GF-D8 (cell line): Measurements from ENCODE around the gene DTNBP1.
A peak's percentile ranks its signal among the peaks of the same experiment; 100 is the strongest.

Experiments used
- DNase-seq: peaks from one replicate; lab custom pipeline; 2025; lab: John Stamatoyannopoulos, UW

The DTNBP1 gene

GRCh38 chr6:15533379-15534026 lies 129.3 kb downstream of the DTNBP1 start:
- DNase-seq = no peak

- DNase-seq = no peak
These were observed 130.9 kb downstream of the DTNBP1 start for GRCh38 chr6:15531973-15532372.

GRCh38 chr6:15530411-15530810 lies 132.4 kb downstream of the DTNBP1 start:
- no peak for DNase-seq

DNA sequence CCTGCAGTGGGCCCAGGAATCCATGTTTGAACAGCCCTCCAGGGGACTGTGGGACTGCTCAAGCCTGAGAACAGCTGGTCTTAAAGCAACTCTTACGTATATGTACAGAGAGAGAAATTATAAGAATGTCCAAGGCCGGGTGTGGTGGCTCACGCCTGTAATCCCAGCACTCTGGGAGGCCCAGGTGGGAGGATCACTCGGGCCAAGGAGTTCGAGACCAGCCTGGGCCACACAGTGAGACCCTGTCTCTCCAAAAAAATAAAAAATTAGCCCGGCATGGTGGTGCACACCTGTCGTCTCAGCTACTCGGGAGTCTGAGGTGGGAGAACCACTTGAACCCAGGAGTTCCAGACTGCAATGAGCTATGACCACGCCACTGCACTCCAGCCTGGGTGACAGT lies 134.0 kb downstream of the DTNBP1 start:
- DNase-seq = no peak

- no peak for DNase-seq
These were observed 134.8 kb downstream of the DTNBP1 start for GRCh38 chr6:15527838-15528617.

- no peak for DNase-seq
These were observed 136.6 kb downstream of the DTNBP1 start for GRCh38 chr6:15526212-15526701.

DNA sequence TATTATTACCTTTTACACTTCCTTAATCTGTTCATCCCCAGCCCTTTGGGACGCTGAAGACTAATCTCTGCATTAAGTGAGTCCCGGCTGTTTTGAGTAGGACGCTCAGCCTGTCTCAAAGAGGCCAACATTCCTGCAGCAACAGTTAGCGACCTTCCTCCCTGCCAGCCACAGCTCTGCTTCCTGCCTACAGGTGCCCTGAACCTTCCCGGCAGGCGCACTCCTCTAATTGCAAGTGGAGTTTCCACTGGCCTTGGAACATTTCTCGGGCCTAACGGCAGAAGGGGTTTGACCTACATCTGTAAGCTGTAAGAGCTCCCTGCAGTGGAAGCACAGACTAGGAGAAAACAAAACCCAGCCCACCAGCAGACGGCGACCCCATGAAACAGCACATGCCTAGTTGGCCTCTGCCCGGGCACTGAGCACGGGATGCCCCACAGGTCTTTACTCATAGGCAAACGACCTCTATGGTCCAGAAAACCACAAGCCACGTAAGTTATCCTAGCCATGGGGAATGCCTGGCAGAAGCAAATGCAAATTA lies 137.9 kb downstream of the DTNBP1 start:
- DNase-seq = no peak

DNA sequence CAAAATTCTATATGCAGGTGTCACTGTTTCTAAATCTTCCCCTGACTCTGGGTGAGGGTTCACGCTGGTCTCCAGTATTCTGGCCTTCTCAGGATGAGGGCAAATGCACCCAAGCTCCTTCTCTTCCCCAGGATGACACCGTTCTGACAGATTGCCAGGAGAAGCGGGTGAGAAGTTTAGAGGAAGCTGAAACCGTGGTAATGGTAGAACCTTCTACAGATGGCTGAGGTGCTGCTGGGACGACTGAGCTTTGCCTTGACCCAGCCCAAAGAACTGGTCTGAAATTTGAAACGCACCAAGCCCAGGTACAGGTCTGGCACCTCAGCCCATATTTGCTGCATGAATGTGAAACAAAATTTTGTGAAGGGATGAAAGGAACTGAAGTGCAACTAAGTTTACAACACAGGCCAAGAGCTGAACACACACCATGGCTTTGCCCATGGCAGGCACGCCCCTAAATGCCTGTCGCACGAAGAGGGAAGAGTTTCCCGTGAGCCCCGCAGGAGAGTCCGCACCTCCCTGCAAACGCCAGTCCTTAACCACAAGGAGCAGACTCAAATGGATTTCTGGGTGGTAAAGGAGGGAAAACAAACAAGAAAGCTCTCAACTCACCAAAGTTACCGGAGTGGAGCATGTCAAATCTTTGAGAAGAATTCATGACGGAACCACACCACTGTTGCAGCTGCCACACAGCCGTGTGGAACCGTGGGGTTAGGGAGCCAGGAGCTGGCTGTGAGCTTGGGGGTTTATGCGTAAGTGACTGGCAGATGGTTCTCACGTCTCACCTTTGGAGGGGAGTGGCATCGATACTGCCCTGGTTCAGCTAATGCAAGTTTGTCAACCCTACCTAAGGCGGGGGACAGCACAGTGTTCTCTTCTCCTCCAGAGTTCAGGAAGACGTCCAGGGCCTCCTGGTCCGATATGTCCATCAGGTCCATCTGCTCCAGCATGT lies 138.9 kb downstream of the DTNBP1 start:
- DNase-seq = no peak

DNA sequence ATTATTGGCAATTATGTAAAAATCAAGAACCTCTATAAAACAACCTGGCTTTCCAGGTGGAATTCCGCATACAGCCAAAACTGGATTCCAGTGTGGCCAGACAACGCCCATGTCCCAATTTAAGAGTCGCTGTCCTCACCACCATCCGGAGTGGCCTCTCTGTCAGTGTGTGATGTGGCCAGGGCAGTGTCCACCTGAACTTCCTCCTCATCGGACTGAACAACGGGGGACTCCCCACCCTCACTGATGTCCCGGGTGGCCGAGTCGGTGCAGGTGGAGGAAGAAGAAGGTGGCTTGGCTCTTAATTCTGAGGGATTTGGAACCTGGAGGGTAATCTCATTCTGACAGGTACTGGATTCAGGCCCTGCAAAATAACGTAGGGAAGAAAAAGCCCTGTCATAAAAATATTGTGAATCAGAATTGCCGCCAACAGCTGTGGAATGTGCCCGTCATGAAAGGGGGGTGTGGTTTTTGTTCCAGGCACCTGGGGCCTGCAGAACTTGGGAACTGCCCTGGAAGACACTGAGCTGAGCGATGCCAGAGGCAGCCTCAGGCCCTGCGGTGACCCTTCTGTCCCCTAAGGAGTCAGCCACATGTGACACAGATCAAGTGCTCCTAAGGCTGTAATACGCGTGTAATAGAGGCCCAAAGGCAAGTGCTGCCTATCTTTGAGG lies 139.8 kb downstream of the DTNBP1 start:
- no peak for DNase-seq

GRCh38 chr6:15522427-15522826 lies 140.4 kb downstream of the DTNBP1 start:
- peak; percentile 47 for DNase-seq

DNA sequence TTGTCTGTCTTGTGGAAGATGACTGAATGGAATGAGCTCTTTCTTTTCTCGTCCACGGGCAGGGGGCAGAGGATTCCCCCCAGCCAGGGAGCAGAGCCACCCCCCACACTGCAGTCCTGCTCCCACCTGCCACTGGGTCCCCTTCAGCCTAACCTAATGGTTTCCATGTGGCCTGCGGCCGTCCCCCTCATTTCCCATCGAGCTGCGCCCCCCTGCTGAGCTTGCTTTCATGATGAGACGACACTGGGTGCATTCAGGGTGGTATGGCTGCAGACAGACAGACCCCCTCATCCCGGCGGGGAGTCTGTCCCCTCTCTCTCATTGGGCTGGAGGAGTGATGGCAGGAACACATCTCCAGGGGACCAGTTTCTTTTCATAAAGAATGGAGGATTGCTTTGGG lies 140.8 kb downstream of the DTNBP1 start:
- no peak for DNase-seq

DNA sequence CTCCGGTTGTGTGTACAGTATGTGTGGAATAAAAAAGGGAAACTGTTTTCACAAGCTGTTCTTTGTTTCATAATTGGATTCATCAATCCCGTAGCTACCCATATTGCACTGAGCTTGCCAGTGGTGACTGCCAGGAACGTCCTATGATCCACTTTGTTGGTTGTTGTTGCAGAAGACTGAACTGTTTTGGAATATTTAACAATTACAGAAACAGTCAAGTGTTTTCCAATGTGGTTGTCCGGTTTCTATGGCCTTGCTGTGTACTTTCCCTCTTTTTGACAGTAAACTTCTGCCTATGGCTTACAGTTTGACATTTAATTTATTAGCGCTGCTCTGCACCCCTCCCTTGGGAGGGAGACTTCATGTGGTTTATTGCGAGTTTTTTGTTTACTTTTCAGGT lies 141.2 kb downstream of the DTNBP1 start:
- no peak for DNase-seq

GRCh38 chr6:15520626-15521203 lies 142.1 kb downstream of the DTNBP1 start:
- DNase-seq = no peak

- no peak for DNase-seq
These were observed 143.1 kb downstream of the DTNBP1 start for GRCh38 chr6:15519681-15520080.

DNA sequence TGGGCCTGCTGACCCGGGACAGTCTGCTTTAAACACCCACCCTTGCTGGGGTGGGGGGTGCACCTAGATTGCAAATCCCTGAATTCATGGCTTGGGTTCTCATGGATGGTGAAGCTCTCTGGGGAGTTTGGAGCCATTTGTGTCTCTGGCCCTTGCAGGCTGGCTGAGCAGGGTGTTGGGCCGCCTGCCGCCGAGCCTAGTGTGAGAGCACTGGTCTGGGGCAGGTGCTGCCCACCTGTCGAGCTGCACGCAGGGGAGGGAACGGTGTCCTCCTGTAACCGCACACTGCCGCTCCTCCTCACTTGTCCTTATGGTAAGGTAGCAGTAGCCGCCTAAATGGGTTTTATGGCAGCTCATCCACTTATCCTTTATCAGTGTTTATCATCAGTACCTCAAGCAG lies 143.9 kb downstream of the DTNBP1 start:
- DNase-seq = no peak

DNA sequence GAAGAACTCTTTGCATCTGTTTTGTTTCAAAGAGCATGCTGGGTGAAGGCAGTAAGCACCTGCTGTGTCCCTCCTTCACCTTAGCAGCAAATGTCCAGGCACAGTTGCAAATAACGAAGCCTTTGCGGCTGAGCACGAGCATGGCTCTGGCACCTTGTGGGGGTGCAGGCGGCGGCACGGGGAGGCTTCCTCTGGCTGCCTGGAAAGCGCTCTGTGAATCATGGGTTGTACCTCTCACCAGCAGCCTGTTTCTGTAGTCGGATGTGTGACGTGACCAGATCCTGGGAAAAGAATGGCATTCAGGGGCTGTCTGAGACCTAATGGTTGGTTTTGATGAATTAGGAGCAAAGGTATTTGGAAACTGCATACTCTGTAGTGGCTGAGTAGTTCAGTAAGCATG lies 144.8 kb downstream of the DTNBP1 start:
- DNase-seq = no peak

DNA sequence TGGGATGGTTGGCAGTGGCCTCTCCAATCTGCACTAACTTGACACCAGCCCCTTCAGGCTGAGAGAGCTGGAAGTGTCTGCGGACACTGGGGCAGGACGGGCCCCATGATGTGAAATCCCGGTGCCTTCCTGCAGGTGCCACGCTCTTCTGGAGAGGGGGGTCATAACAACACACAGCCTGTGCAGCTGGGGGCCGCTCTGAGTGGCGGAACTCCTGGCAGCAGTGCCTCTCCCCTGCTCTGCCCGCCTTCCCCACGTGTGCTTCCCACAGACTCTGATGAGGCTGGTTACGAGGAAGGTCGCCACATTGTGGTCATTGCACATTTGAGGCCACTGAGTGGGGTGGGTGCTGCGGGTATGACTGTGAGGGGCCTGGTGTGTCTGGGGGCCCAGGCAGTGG lies 145.2 kb downstream of the DTNBP1 start:
- no peak for DNase-seq

- no peak for DNase-seq
These were observed 145.8 kb downstream of the DTNBP1 start for GRCh38 chr6:15516923-15517560.

DNA sequence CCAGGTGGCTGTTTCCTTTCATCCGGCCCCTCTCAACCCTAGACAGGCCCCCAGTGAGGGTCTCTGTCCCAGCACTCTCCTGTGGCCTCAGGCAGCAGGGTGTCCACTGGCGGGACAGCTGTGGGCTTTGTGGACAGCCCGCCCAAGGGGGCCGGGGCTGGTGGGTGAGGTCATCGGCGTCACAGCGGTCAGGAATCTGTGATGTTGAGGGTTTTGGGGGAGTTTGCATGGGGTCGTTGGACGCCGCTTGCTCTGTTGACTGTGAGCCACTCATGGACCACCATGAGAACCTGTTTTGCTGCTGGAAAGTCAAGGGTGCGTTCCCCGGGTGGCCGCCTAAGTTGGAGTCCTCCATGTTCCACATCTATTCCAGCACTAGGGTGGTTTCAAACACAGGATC lies 146.4 kb downstream of the DTNBP1 start:
- DNase-seq = no peak

DNA sequence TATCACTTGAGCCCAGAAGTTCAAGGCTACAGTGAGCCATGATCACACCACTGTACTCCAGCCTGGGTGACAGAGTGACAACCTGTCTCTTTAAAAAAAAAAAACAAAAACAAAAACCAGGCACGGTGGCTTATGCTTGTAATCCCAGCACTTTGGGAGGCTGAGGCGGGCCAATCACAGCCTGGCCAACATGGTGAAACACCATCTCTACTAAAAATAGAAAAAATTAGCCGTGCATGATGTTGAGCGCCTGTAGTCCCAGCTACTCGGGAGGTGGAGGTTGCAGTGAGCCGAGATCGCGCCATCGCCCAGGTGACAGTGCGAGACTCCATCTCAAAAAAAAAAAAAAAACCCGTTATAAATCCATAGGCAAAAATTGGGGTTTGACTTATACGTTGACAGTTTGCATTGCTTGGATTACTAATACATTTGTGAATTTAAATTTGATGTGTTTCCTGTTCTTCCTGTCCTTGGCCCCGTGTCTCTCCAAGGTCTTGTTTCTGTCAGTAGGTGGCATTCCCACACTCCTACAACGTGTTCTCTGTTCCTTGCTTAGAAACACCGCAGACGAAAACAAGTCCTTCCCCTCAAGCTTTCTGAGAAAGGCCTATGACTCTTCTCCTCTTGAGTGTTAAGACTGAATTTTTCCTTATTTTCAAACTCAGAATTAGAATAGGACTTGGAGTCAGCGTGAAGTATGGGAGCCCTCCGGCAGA lies 147.0 kb downstream of the DTNBP1 start:
- DNase-seq = no peak
